HCT116 (cell line): ENCODE measurements around the gene CNTROB. TPM values are rescaled to one million over a fixed set of nuclear protein-coding genes. Genes with fewer than 3 reads are reported as not detected.

Experiments used
- ATAC-seq: fragments of 200-7000 bp; cut with Tn5 transposase; 2 replicates; pipeline ENCODE4 v1.9.1; 2020; ENCODE audit warnings: mild to moderate bottlenecking, moderate library complexity
- BruUV-seq: library from RNA; stranded (reverse); fragments of 400-500 nt; replicated peaks from 2 replicates; lab custom pipeline; 2021; lab: Mats Ljungman, UMichigan
- CTCF ChIA-PET: fragments of 300-600 bp; sonication (Branson Sonifier 250); formaldehyde crosslinking; loops from one replicate; lab custom pipeline; 2021; ENCODE audit warnings: antibody characterized with exemption; lab: Charles Lee
- POLR2A ChIA-PET: fragments of 300-600, 350-600 bp; sonication (Branson Sonifier 250); formaldehyde crosslinking; loops from one replicate; lab custom pipeline; 2021; ENCODE audit warnings: antibody characterized with exemption; lab: Charles Lee
- RAD21 ChIA-PET, 2 experiments: fragments of 300-600 bp; sonication (Branson Sonifier 250); formaldehyde crosslinking; loops; one replicate each; lab custom pipeline; 2023; ENCODE audit warnings: low total read pairs in 2 of 2; ENCODE audit not compliant: uncharacterized antibody in 2 of 2, unreplicated experiment in 2 of 2, low non-redundant PET in 1 of 2; lab: Charles Lee
- DNase-seq: peaks from one replicate; pipeline ENCODE4 v3.0.0-alpha.2; 2010; ENCODE audit warnings: low read depth, low spot score
- H2AFZ ChIP-seq: fragments of 200-600 bp; shearing (Covaris generic), sonication (generic); 2 replicates; pipeline ENCODE4 v1.6.1; 2017; ENCODE audit warnings: low read depth, mixed run types, mixed read lengths, antibody characterized with exemption, low read length; ENCODE audit not compliant: poor library complexity, severe bottlenecking
- H3K27ac ChIP-seq: 2 replicates; pipeline ENCODE4 v1.5.1; 2012; ENCODE audit warnings: low read depth, low read length
- H3K27me3 ChIP-seq: fragments of 200-600 bp; sonication (generic); 2 replicates; pipeline ENCODE4 v1.6.1; 2016; ENCODE audit warnings: mixed run types, low read length, mixed read lengths; ENCODE audit not compliant: insufficient read depth
- H3K36me3 ChIP-seq, 2 experiments: fragments of 200-500 bp in 1 of 2; fragments of 200-600 bp in 1 of 2; sonication (Bioruptor generic) in 1 of 2; sonication (generic) in 1 of 2; 2 replicates each; pipeline versions ENCODE4 v1.5.1 to v1.6.1; 2014 to 2016; ENCODE audit warnings: low read length in 2 of 2, inconsistent platforms in 1 of 2, mixed read lengths in 1 of 2, mixed run types in 1 of 2; ENCODE audit not compliant: insufficient read depth in 2 of 2, control insufficient read depth in 1 of 2
- H3K4me1 ChIP-seq, 2 experiments: fragments of 200-600 bp in 1 of 2; sonication (generic) in 1 of 2; 2 replicates each; pipeline versions ENCODE4 v1.5.1 to v1.6.1; 2012 to 2017; ENCODE audit warnings: low read length in 2 of 2, inconsistent platforms in 1 of 2, mild to moderate bottlenecking in 1 of 2, mixed read lengths in 1 of 2, mixed run types in 1 of 2, moderate library complexity in 1 of 2; ENCODE audit not compliant: insufficient read depth in 2 of 2, control insufficient read depth in 1 of 2
- H3K4me2 ChIP-seq: fragments of 200-600 bp; sonication (generic); 2 replicates; pipeline ENCODE4 v1.6.1; 2017; ENCODE audit warnings: mixed run types, low read length, mixed read lengths
- H3K4me3 ChIP-seq, 2 experiments: fragments of 200-600 bp in 1 of 2; sonication (generic) in 1 of 2; replicated peaks in 1 of 2; 2 replicates each; pipeline ENCODE4 v1.5.1; 2011 to 2016; ENCODE audit warnings: low read length in 2 of 2, control low read depth in 1 of 2, low read depth in 1 of 2, mild to moderate bottlenecking in 1 of 2, mixed read lengths in 1 of 2, mixed run types in 1 of 2
- H3K79me2 ChIP-seq: fragments of 200-600 bp; sonication (generic); 2 replicates; pipeline ENCODE4 v1.6.1; 2017; ENCODE audit warnings: mild to moderate bottlenecking, mixed run types, low read length, moderate library complexity, mixed read lengths; ENCODE audit not compliant: insufficient read depth
- H3K9ac ChIP-seq: fragments of 200-600 bp; sonication (generic); 2 replicates; pipeline ENCODE4 v1.6.1; 2016; ENCODE audit warnings: low read length, mixed read lengths
- H3K9me2 ChIP-seq: fragments of 200-600 bp; sonication (generic), shearing (Covaris generic); 2 replicates; pipeline ENCODE4 v1.6.1; 2017; ENCODE audit warnings: mixed run types, mild to moderate bottlenecking, moderate library complexity; ENCODE audit not compliant: insufficient read depth
- H3K9me3 ChIP-seq, 2 experiments: fragments of 200-500 bp in 1 of 2; fragments of 200-600 bp in 1 of 2; sonication (Bioruptor generic) in 1 of 2; sonication (generic) in 1 of 2; 2 replicates each; pipeline ENCODE4 v1.6.1; 2014 to 2017; ENCODE audit warnings: low read length in 2 of 2, mixed read lengths in 2 of 2, inconsistent platforms in 1 of 2, low read depth in 1 of 2, mild to moderate bottlenecking in 1 of 2, mixed run types in 1 of 2, moderate library complexity in 1 of 2; ENCODE audit not compliant: control insufficient read depth in 1 of 2, insufficient read depth in 1 of 2
- H4K20me1 ChIP-seq: fragments of 200-600 bp; sonication (generic), shearing (Covaris generic); 2 replicates; pipeline ENCODE4 v1.6.1; 2017; ENCODE audit warnings: mixed run types, mild to moderate bottlenecking, moderate library complexity; ENCODE audit not compliant: insufficient read depth
- ATF3 ChIP-seq: IDR thresholded peaks from 2 replicates; pipeline ENCODE4 v1.6.1; 2012
- TCF7L2 ChIP-seq: IDR thresholded peaks from 2 replicates; pipeline ENCODE4 v1.7.0; 2011; ENCODE audit warnings: borderline replicate concordance, inconsistent platforms; ENCODE audit not compliant: insufficient read depth, insufficient read length; ENCODE audit errors: extremely low read depth
- YY1 ChIP-seq: IDR thresholded peaks from 2 replicates; pipeline ENCODE4 v1.6.1; 2011; ENCODE audit warnings: low read length, low read depth, moderate library complexity, mild to moderate bottlenecking; ENCODE audit not compliant: insufficient replicate concordance; ENCODE audit errors: extremely low read depth
- ZFX ChIP-seq: fragments of 450-650 bp; IDR thresholded peaks from 2 replicates; pipeline ENCODE4 v1.6.1; 2017
- intact Hi-C: fragments of 100-400 bp; cut with micrococcal nuclease; formaldehyde crosslinking; loops from 2 replicates; pipeline ENCODE4 v1.10.0; 2022
- total RNA-seq: library from RNA; stranded (reverse); gene quantifications from one replicate; pipeline ENCODE4 v1.2.1, GENCODE V29; 2021; ENCODE audit not compliant: unreplicated experiment

CNTROB gene
- total RNA-seq, 1 experiment from 2014 or later = 54.6 TPM

GRCh38 chr17:7883781-7884386 is 48.1 kb upstream of the CNTROB start:
- TSS peak; percentile 23 for BruUV-seq
- Histone ChIP-seq H3K9me2 (no peaks in the 10 kb centered on the region), H3K27ac (no peak overlapping the region; the same call in 1 of the 2 replicates), H4K20me1 (no peaks in the 10 kb centered on the region), H3K36me3 (peaks cover 0 to 3% of the 10 kb centered on the region in 2 experiments; a peak in 2 of 4 replicates), H3K4me3 (peak overlapping the region; percentile 20 to 52; a peak in 3 of 4 replicates), H3K27me3 (no peaks in the 10 kb centered on the region), H3K9ac (0 out of 2 replicates have a peak overlapping the region, but pooled peaks have one; percentile 31), H3K79me2 (peaks cover 25% of the 10 kb centered on the region), H3K4me1 (peaks cover 29 to 41% of the 10 kb centered on the region in 2 experiments), H2AFZ (no peak overlapping the region), H3K9me3 (no peaks in the 10 kb centered on the region), H3K4me2 (peak overlapping the region; percentile 66)
- TF ChIP-seq YY1 (peak; percentile 56), TCF7L2 (no peak)
- ChIA-PET RAD21 (interaction anchor here in 1 of 2 experiments (0.6 kb wide), 1 partner anchor 275 kb away, joined by 5 read pairs; no protein-coding TSS in a partner anchor), POLR2A (interaction anchor here (2.3 kb wide), 1 partner anchor 42 kb away, joined by 5 read pairs; no protein-coding TSS in a partner anchor), CTCF (interaction anchor here (0.7 kb wide), 1 partner anchor 14 kb away, joined by 3 read pairs; no protein-coding TSS in a partner anchor)
- ATAC-seq = no peak
- intact Hi-C loops = no loop called here
- no peak for DNase-seq

- Histone ChIP-seq H3K27me3 (no peaks in the 10 kb centered on the region), H2AFZ (no peak overlapping the region), H3K9me2 (no peaks in the 10 kb centered on the region), H3K4me2 (peak overlapping the region; percentile 99), H3K36me3 (peaks cover 0 to 2% of the 10 kb centered on the region in 2 experiments; a peak in 1 of 4 replicates), H3K4me3 (peak overlapping the region; percentile 56 to 82), H4K20me1 (no peaks in the 10 kb centered on the region), H3K9ac (peak overlapping the region; percentile 86), H3K79me2 (peaks cover 33% of the 10 kb centered on the region), H3K4me1 (peaks cover 36 to 50% of the 10 kb centered on the region in 2 experiments), H3K9me3 (no peaks in the 10 kb centered on the region), H3K27ac (peak overlapping the region; percentile 97; the same call in 1 of the 2 replicates)
- BruUV-seq = no TSS peak
- RAD21 ChIA-PET = no interaction called here
- POLR2A ChIA-PET = interaction anchor here (2.3 kb wide), 1 partner anchor 43 kb away, joined by 5 read pairs; no protein-coding TSS in a partner anchor
- DNase-seq = no peak
- CTCF ChIA-PET = interaction anchor here (0.7 kb wide), 1 partner anchor 15 kb away, joined by 3 read pairs; no protein-coding TSS in a partner anchor
- TF ChIP-seq ATF3 = no peak
- TF ChIP-seq ZFX = peak; percentile 45; the same call in 1 of the 2 replicates
- ATAC-seq = no peak
- intact Hi-C loops = no loop called here
These were observed 47.2 kb upstream of the CNTROB start for GRCh38 chr17:7884581-7885366.
